ENCODE data around the gene FBLN2. TPM values are rescaled to one million over a fixed set of nuclear protein-coding genes. Genes with fewer than 3 reads are reported as not detected.
"Not testable (repeated sequence)": the region's sequence is repeated elsewhere in the genome, so short reads cannot be mapped to it uniquely, and the experiment has no call there.

The FBLN2 gene
- 52.7 and 55.9 TPM in 2 replicates for total RNA-seq (2014; rRNA removed; shearing (Covaris generic))

DNA sequence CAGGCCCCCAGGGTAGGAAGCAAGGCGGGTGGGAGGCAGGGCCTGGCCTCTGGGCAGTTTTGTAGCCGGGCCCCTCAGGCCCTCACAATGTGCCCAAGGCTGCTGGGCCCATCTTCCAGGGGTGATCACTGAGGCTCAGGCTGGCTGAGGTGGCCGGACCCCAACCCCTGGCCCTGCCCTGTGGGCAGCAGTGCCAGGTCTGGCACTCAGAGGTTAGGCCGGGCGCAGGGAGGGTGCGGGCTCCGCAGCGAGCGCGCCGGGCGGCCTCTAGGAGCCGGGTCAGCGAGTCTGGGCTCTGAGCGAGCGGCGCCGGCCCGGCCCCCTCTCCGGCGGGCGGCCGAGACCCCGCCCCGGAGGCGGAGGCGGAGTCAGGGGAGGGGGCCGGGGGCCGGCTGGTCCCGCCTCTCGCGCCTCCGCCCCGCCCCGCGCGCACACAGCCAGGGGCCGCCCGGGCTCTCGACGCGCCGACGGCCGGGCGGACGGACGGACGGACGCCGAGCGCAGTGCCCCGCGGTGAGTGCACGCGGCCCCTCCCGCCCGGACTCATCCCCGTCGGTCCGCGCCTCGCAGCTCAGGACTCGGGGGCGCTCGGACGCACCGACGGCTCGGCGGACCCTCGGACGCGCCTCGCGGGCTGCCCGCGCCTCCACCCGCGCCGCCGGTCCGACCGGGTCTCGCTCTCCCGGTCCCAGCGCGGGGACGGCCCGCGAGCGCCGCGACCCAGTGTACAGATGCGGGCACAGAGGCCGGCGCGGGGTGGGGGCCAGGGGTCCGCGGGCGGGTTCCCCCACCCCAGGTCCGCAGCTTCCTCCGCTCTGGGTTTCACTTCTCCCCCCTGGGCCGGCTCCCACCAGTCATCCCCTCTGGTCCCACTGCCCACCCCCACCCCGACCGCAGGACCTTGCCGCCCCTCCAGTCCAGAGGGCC lies at the start of gene FBLN2:
FBLN2 (plus strand) TSS at position 430 of the 927 bp plus-strand sequence. CDS start 21,231 bp downstream, outside the sequence.
- DNase-seq (ENCODE audit: low read depth), result peak; percentile 66

DNA sequence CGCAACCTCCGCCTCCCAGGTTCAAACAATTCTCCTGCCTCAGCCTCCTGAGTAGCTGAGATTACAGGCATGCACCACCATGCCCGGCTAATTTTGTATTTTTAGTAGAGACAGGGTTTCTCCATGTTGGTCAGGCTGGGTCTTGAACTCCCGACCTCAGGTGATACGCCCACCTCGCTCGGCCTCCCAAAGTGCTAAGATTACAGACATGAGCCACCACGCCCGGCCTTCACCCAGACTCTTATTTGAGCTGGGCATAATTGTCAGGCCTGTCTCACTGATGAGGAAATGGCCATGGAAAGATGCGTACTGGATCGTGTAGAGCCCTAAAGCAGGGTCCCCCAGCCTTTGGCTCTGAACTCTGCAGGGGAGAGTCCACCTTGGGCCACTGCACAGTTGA lies 49.7 kb upstream of the FBLN2 start:
- not testable (repeated sequence) for DNase-seq (ENCODE audit: low read depth)

DNA sequence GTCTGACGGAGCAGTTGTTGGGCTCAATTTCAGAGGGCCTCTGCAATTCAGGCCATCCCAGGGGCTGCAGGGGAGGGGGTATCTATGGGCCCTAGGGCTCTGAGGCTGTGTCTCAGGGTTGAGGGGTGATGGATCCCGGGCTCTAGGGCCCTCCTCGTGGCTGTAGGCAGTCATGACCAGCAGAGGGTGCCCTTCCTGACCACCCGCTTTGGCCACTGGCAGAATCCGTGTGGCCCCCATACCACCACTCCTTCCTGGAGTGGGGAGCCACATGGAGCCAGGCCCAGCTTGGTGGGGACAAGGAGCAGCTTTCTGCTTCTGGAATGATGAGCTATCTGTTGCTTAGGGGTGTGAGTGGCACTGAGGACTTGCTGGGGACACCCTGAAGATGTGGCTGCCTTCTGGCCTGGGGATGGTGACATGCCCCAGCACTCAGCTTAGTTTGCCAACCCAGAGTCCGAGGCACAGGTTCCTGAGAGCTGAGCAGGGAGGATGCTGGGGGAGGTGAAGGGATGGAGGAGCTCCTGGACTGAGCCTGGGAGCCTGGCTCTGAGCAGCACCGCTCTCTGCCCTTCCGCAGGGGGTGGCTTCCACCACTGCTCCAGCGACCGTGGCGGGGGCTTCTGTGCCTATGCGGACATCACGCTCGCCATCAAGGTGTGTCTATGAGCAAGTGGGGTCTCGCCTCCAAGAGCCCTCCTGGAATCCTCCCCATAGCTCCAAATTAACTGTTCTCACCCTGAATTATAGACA lies 48.6 kb upstream of the FBLN2 start:
- no peak for DNase-seq (ENCODE audit: low read depth)

DNA sequence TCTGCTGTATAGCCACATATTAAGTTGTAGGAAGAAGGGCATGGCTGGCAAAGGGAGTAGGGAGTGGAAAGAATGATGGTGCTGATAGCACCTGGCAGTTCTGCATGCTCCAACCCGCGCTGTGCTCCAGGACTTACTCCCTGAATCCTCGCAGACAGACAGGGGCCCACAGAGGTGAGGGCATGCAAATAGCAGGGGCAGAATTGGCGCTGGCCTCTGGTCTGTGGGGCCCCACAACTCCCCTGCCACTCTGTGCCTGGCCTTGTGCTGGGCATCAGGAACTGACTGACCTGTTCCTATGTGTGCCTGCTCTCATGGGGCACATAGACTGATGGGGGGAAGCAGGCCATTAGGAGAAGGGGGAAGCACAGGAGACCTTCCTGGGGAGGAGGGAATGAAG lies 47.9 kb upstream of the FBLN2 start:
- DNase-seq (ENCODE audit: low read depth), result no peak

DNA sequence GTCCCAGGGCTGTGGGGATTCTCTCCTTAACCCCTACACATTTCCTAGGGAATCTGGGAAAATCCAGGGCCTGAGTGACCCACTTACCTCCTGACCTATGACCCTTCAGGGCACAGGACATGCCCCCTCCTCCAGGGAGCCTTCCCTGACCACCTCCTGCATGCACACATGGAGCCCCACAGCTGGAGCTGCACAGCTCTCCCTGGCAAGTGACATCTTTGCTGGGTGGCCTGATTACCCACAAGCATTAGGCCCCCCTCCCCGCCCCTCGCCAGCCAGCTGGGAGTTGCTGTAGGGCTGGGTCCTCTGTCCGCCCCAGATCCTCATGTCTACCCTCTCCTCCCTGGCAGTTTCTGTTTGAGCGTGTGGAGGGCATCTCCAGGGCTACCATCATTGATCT lies 47.4 kb upstream of the FBLN2 start:
- no peak for DNase-seq (ENCODE audit: low read depth)

DNA sequence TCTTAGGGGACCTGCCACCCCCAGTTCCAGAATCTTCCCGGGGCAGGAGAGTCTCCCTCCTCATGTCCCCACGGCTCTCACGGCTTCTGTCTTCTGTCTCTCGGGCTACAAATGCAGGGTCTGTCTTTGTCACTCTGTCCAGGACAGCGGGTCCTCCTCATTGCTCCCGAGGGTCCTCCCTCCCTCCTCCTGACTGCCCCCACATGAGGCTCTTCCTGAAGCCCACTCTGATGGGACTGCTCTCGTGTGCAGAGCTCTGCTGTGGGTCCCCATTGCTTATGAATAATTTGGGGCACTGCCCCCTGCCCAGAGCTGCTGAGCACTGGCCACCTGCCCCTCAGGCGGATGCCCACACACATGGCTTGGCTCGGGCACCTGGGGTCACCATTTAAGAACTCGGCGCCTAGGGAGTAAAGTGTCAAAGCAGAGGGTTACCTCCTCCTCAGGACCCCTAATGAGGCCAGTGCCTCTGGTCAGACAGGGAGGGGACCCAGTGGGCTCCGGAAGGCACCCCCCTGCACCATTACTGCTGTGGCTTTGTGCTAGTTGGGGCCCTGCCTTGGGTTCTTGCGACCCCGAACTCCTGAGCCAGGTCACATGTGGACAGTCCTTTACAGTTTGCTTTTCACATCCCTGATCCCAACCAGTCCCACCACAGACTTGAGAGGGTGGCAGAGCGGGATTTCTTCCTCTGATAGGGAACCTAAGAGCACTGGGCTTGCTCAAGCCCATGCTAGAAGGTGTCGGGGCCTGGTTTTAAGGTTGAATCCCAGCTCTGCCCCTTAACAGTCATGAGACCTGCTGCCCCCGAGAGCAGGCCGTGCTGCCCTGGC lies 46.8 kb upstream of the FBLN2 start:
- DNase-seq (ENCODE audit: low read depth), result no peak

DNA sequence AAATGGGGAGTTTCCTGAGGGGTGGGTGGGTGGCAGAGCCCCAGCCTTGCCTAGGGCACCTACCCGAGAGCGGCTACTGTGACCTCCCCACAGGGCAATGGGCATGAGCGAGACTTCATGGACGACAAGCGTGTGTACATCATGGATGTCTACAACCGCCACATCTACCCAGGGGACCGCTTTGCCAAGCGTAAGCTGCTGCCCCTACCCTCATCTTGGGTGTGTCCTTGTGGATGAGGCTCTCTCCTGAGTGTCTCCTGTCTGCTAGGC lies 46.2 kb upstream of the FBLN2 start:
- DNase-seq (ENCODE audit: low read depth), result no peak

DNA sequence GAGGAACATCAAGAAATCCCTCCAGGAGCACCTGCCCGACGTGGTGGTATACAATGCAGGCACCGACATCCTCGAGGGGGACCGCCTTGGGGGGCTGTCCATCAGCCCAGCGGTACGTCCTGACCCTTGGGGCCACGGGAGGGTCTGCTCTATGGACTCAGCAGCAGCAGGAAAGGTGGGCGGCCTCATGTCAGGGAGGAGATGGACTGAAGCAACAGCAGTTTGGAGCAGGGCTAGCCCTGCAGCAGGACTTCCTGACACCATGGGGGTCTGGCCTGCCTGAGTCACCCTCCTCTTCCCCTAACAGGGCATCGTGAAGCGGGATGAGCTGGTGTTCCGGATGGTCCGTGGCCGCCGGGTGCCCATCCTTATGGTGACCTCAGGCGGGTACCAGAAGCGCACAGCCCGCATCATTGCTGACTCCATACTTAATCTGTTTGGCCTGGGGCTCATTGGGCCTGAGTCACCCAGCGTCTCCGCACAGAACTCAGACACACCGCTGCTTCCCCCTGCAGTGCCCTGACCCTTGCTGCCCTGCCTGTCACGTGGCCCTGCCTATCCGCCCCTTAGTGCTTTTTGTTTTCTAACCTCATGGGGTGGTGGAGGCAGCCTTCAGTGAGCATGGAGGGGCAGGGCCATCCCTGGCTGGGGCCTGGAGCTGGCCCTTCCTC lies 44.6 kb upstream of the FBLN2 start:
- DNase-seq (ENCODE audit: low read depth), result peak; percentile 99

DNA sequence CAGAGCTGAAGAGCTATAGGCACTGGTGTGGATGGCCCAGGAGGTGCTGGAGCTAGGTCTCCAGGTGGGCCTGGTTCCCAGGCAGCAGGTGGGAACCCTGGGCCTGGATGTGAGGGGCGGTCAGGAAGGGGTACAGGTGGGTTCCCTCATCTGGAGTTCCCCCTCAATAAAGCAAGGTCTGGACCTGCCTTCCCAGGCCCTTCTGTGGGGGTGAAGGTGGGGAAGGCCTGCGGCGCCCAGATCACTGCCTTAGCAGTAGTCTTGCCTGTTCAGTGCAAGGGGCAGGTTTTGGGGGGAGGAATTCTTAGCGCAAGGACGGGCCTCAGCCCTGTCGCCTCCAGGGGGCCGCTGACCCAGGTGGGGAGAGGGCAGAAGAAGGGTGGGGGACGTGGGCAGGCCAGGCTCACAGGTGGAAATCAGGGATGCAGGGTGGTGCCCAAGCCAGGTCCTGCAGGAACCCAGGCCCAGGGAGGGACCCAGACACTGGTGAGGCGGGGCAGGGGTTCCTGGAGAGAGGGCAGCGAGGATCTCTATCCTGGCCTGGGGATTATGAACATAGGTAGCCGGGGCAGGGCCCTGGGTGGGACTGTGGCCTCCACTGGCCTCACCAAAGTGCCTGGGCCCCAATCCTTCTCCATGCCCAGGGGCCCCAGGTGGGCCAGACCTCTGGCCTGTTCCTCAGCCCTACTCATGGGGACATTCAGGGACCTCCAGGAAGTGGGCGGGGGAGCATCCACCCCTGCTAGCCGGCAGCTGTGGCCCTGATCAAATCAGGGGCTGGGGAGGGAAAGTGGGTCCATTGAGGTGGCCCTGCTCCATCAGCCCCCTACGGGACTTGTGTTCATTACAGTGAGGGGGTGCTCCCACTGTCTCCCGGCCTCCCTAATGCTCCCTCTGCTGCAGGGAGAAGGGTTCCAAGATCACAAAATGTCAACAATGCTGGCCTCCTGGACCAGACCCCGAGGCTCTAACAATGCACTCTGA lies 43.5 kb upstream of the FBLN2 start:
- no peak for DNase-seq (ENCODE audit: low read depth)

DNA sequence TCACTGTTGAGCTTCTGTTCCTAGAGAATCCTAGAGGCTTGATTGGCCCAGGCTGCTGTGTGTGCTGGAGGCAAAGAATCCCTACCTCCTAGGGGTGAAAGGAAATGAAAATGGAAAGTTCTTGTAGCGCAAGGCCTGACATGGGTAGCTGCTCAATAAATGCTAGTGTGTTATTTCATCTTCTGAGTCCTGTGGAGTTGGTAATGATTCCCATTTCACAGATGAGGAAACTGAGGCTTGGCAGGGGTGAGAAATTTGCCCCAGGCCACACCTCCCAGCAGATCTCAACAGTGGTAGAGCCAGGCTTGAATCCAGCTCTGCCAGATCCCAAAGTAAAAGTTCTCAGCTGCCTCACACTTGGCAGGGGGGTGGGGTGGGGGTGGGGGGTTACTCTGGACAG lies 42.7 kb upstream of the FBLN2 start:
- DNase-seq (ENCODE audit: low read depth), result no peak

DNA sequence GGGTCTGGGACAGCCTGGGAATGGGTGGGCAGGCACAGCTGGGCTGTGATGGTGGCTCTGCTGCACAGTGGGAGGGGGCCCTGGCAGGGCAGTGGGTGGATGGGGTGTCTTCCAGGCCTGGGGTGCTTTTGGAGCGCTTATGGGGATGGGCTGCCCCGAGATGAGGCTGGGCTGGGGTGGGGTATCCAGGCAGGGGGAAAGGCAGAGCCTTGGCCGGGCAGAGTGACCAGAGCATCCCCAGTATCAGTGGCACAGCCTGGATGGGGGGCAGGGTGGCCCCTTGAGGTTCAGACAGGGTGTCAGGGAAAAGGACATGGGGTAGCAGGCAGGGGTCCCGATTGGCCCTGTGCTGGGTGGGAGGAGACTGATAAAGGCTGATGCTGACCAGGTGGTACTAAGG lies 42.2 kb upstream of the FBLN2 start:
- no peak for DNase-seq (ENCODE audit: low read depth)

DNA sequence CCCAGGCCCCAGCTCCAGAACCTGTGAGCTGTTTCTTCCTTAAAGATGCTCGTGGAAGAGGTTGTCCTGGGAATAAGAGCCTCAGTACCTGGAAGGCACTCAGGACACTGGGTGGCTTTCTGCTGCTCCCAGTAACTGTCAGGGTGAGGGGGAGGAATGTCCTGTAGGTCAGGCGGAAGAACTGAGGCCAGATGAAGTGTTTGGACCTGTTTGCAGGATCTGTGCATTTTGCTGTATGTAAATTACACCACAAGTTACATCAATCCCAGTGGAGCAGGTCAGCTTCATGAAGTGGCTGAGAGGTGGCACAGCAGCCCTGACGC lies 41.7 kb upstream of the FBLN2 start:
- no peak for DNase-seq (ENCODE audit: low read depth)

DNA sequence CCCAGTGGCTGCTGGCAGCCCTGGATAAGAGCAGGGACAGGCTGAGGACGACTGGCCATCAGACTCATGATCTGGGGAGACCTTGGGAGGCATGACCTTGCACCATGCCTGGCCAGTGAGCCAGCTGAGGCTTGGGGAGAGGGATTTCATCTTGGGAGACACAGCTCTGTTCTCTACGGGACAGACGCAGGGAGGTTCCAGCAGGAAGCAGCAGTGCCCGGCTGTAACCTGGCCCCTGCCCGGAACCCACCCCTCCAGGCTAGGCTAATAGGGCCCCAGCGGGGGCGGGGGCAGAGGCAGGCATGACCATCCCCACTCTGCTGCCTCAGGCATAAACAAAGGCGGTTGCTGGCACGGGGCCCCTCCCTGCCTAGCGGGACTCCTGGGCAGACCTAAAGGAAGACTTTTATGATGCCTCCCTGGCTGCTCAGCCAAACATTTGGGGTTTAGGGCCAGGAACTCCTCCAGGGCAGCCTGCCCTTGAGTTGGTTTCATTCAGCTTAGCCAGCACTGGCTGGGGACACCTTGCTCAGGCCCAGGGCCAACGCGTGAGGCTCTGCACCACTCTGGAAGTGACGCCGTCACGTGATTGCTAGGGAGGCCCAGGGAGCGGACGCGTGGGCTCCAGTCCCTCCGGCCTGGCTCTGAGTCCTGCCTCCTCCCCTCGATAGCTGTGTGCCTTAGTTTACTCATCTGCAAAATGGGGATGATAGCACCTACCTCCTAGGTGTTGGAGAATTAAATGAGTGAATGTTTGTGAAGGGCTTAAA lies 41.2 kb upstream of the FBLN2 start:
- peak; percentile 97 for DNase-seq (ENCODE audit: low read depth)

DNA sequence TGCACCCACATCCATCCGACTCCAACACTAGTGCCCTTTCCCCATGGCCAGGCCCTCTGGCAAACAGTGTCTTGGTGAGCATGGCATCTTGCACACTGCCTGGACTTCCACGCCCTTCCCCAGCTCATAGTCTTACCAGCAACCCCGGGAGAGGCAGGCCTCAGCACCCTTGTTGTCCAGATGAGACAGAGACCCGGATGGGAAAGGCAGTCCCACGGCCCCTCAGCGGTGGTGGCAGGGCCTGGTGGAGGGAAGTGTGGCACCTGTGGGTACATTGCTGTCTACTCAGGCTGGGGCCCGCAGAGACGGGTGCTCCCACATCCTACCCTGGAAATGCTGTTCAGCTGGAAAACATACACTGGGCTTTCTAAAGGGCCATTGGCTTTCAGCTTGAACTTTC lies 40.4 kb upstream of the FBLN2 start:
- DNase-seq (ENCODE audit: low read depth), result no peak

DNA sequence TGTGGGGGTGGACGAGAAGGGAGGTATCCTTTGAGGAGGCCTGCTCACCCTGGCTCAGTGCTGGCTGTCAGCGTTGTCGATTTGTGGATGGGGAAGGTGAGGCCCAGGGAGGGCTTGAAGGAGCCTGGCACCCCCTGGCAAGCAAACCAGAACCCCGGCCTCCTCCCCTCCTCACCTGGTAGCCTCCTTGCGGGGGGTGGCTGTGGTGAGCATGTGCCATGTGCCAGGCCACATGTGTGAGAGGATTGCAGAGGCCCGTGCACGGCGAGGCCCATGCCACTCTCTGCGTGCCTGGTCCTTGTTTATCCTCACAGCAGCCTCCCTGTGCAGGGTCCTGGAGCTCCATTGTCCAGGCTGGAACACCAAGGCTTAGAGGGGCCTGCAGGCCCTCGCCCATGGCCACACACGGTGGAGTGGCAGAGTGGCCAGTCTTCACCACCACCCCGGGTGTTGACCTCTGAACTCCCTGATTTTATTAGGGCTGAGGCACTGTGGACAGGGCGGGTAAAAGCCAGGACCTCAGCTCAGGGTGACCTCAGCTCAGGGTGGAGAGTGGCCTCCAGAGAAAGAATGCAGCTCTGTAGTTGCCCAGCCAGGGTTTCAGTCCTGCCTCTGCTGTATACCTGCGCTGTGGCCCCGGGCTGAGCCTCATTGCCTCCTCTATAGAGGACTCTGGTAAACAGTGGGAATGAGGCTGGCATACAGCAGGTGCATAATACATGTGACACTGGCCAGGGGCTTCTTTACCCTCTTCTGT lies 39.7 kb upstream of the FBLN2 start:
- DNase-seq (ENCODE audit: low read depth), result no peak

DNA sequence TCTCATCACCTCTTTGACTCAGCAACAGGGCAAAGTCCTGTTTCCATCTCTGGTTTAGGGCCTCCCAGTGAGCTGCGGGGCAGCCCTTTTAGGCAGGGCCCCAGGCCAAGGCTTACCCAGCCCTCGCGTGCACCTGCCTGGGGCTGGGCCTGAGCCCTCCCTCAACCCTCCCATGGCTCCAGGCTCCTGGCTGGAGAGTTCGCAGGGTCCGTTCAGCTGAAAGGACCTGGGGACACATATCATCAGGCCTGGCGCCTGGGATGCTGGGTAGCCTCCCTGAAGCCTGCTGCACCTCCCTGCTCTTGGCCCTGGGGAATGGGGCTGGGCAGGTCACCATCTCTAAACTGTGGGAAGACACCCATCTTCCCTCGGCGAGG lies 39.1 kb upstream of the FBLN2 start:
- DNase-seq (ENCODE audit: low read depth), result no peak

DNA sequence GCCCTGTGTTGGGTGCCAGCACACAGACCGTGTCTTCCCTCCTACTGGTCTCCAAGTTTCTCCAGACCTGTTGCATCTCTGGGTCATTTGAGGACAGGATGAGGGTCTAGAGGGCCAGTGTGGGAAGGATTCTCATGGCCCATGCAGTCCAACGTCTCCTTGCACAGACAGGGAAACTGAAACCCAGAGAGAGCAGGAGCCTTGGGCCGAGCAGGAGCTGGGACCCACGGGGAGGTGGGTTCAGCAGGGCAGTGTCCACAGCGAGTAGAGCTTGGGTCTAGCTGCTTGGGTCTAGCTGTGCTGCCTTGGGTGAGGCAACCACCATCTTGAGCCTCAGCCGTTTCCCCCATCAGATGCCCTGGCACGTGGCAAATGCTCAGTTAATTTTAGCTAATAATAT lies 36.5 kb upstream of the FBLN2 start:
- no peak for DNase-seq (ENCODE audit: low read depth)

DNA sequence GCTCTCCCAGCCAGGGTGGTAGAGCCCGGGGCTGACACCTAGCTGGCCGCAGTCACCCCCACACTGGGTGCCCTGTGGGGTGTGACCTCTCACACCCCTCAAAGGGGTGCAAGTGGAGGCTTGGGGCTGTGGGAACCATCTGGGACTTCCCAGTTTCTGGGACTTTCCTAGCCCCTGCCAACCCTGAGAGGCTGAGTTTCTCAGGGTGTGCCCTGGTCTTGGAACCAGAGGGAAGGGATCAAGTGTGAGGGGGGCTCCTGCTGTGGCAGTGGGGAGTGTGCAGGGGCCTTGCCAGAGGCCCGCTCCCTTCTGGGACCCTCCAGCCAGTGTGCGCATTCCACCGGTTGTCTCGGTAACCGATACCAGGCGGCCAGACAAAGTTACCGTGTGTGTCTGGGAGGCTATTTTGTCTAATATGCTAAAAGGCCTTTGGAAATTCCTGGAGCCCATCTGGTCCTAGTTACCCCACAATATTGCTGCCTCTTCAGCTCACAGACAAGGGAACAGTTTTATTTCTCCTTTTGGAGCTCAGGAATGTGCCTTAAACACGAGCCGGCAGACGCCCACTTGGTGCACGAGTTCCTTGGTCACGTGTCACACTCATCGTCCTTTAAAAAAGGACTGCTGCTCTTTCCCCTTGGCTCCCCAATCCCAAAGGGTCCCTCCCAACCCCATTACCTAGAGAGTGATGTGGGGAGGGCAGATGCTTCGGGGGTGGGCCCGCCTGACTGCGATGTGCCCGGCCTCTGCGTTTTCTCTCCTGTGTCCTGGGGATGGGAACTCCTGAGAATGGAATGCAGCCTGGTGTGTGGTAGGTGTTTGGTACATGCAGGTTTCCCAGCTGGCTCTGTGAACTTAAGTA lies 35.6 kb upstream of the FBLN2 start:
- DNase-seq (ENCODE audit: low read depth), result peak; percentile 63
